Lower leg skin (tissue), 4 donors: ENCODE results near the gene IGFBP1. TPM values are rescaled to one million over a fixed set of nuclear protein-coding genes. Genes with fewer than 3 reads are reported as not detected.
A peak's percentile ranks its signal among the peaks of the same experiment; 100 is the strongest.

Experiments
- DNase-seq, 2 donors: peaks; one replicate each; pipeline ENCODE4 v3.0.0-alpha.2; 2019; ENCODE audit warnings: low spot score in 2 of 2
- H3K4me3 ChIP-seq: fragments of 200-600 bp; sonication (generic); 2 replicates; pipeline ENCODE4 v1.5.1; 2017; ENCODE audit warnings: mild to moderate bottlenecking, low read depth; ENCODE audit not compliant: poor library complexity, severe bottlenecking
- CTCF ChIP-seq, 3 donors: fragments of 450-650 bp; IDR thresholded peaks; one replicate each; pipeline ENCODE4 v1.5.1; 2016; ENCODE audit warnings: antibody characterized with exemption in 3 of 3, mild to moderate bottlenecking in 3 of 3, moderate library complexity in 2 of 3
- POLR2A ChIP-seq, 2 donors: fragments of 450-650 bp; IDR thresholded peaks; one replicate each; pipeline ENCODE4 v1.6.1; 2016 to 2017; ENCODE audit warnings: antibody characterized with exemption in 2 of 2, mild to moderate bottlenecking in 1 of 2, moderate library complexity in 1 of 2
- WGBS, 2 donors: methylation state at CpG; one replicate each; pipeline ENCODE4 v1.1.5; 2018; 5-methylcytosine and 5-hydroxymethylcytosine counted together
- intact Hi-C: fragments of 100-400 bp; cut with DNase I; formaldehyde crosslinking; loops from one replicate; pipeline ENCODE4 v1.15.0; 2023; ENCODE audit warnings: low total_unique reads
- total RNA-seq, 4 donors: library from RNA; depleted of rRNA; stranded (reverse); fragments of >200 nt; gene quantifications; one replicate each; pipeline ENCODE4 v1.1.0, GENCODE V29; 2016

Gene IGFBP1
- total RNA-seq, 4 donors from 2014 or later: not detected

- TF ChIP-seq CTCF (IDR thresholded peaks at IDR 0.05) (no peak), POLR2A (IDR thresholded peaks at IDR 0.05) (no peak)
- intact Hi-C loops: no loop called here
- 69 to 82% methylated on average over 12 to 13 of the region's 13 CpGs for WGBS, 2 donors
- H3K4me3 ChIP-seq: no peak overlapping the region
- no peak for DNase-seq
Measured at GRCh38 chr7:45865594-45866410, 22.5 kb upstream of the IGFBP1 start.

- WGBS, 2 donors: 37 to 49% methylated on average over 2 of the region's 2 CpGs
- no peak for DNase-seq
- no peak overlapping the region for H3K4me3 ChIP-seq
- TF ChIP-seq CTCF (IDR thresholded peaks at IDR 0.05) (no peak), POLR2A (IDR thresholded peaks at IDR 0.05) (no peak)
- intact Hi-C loops: no loop called here
Measured at GRCh38 chr7:45867471-45867870, 20.8 kb upstream of the IGFBP1 start.

GRCh38 chr7:45869426-45869825, 18.9 kb upstream of the IGFBP1 start:
- 78% methylated on average over 4 of the region's 4 CpGs for WGBS, 2 donors

GRCh38 chr7:45872116-45873034, 15.9 kb upstream of the IGFBP1 start:
- no peak for TF ChIP-seq POLR2A (IDR thresholded peaks at IDR 0.05)
- DNase-seq: peak in 1 of 2 donors; percentile 73
- H3K4me3 ChIP-seq: no peak overlapping the region
- WGBS, 2 donors: 79 to 84% methylated on average over 7 to 10 of the region's 10 CpGs
- intact Hi-C loops: no loop called here

More at GRCh38 chr7:45869426-45869825, 18.9 kb upstream of the IGFBP1 start:
- DNase-seq: no peak
- intact Hi-C loops: no loop called here
- TF ChIP-seq POLR2A (IDR thresholded peaks at IDR 0.05) (no peak), CTCF (IDR thresholded peaks at IDR 0.05) (no peak)
- H3K4me3 ChIP-seq: no peak overlapping the region

GRCh38 chr7:45873035-45873354, 15.3 kb upstream of the IGFBP1 start, which contains the start of gene CCDC201:
Gene CCDC201, minus strand, starts transcription at chr7:45873082. Its CDS starts 75 bp downstream, at chr7:45873007.
- 88 to 92% methylated on average over 7 of the region's 7 CpGs for WGBS, 2 donors
- intact Hi-C loops: no loop called here
- no peak for DNase-seq
- no peak for TF ChIP-seq CTCF (IDR thresholded peaks at IDR 0.05)
- TF ChIP-seq POLR2A (IDR thresholded peaks at IDR 0.05): no peak
- no peak within 1 kb of the TSS for H3K4me3 ChIP-seq

GRCh38 chr7:45873355-45873754, 14.9 kb upstream of the IGFBP1 start:
- intact Hi-C loops: no loop called here
- H3K4me3 ChIP-seq: no peak overlapping the region
- TF ChIP-seq CTCF (IDR thresholded peaks at IDR 0.05): no peak
- no peak for TF ChIP-seq POLR2A (IDR thresholded peaks at IDR 0.05)
- peak in 1 of 2 donors; percentile 39 for DNase-seq
- 48 to 59% methylated on average over 6 of the region's 6 CpGs for WGBS, 2 donors
